A673 (cell line): ENCODE results near the gene PEA15. TPM values are rescaled to one million over a fixed set of nuclear protein-coding genes. Genes with fewer than 3 reads are reported as not detected.

ENCODE experiments used
- BruUV-seq: library from RNA; stranded (reverse); fragments of 400-500 nt; replicated peaks from 2 replicates; lab custom pipeline; 2021; lab: Mats Ljungman, UMichigan
- CTCF ChIA-PET: fragments of 300-600 bp; sonication (Branson Sonifier 250); formaldehyde crosslinking; loops from one replicate; lab custom pipeline; 2022; ENCODE audit warnings: antibody characterized with exemption; lab: Charles Lee
- POLR2A ChIA-PET: fragments of 300-600 bp; sonication (Branson Sonifier 250); formaldehyde crosslinking; loops from one replicate; lab custom pipeline; 2022; ENCODE audit warnings: antibody characterized with exemption; ENCODE audit not compliant: low non-redundant PET; lab: Charles Lee
- DNase-seq: peaks from one replicate; pipeline ENCODE4 v3.0.0-alpha.2; 2015; ENCODE audit warnings: low spot score
- H3K27ac ChIP-seq: fragments of 200-600 bp; sonication (generic); 2 replicates; pipeline ENCODE4 v1.5.1; 2016; ENCODE audit warnings: mixed run types, low read depth, mild to moderate bottlenecking, mixed read lengths, antibody characterized with exemption, low read length; ENCODE audit not compliant: poor library complexity, severe bottlenecking
- H3K27me3 ChIP-seq: fragments of 200-600 bp; sonication (generic); replicated peaks from 2 replicates; pipeline ENCODE4 v1.6.1; 2017; ENCODE audit warnings: mixed run types, low read depth, mild to moderate bottlenecking, mixed read lengths, antibody characterized with exemption, low read length; ENCODE audit not compliant: insufficient read depth, poor library complexity
- H3K36me3 ChIP-seq: fragments of 200-600 bp; sonication (generic); 2 replicates; pipeline ENCODE4 v1.6.1; 2016; ENCODE audit warnings: mixed run types, mild to moderate bottlenecking, mixed read lengths, antibody characterized with exemption, low read length; ENCODE audit not compliant: insufficient read depth, poor library complexity, severe bottlenecking
- H3K4me1 ChIP-seq: fragments of 200-600 bp; sonication (generic); 2 replicates; pipeline ENCODE4 v1.6.1; 2017; ENCODE audit warnings: mixed run types, mild to moderate bottlenecking, mixed read lengths, antibody characterized with exemption, low read length; ENCODE audit not compliant: insufficient read depth, poor library complexity, severe bottlenecking
- H3K4me3 ChIP-seq: fragments of 200-600 bp; sonication (generic); 2 replicates; pipeline ENCODE4 v1.5.1; 2016; ENCODE audit warnings: low read depth, mixed run types, mild to moderate bottlenecking, mixed read lengths, low read length; ENCODE audit not compliant: poor library complexity, severe bottlenecking
- H3K9me3 ChIP-seq: fragments of 200-600 bp; sonication (generic); 2 replicates; pipeline ENCODE4 v1.6.1; 2016; ENCODE audit warnings: mixed run types, low read depth, mild to moderate bottlenecking, mixed read lengths, antibody characterized with exemption, low read length; ENCODE audit not compliant: poor library complexity, severe bottlenecking
- CTCF ChIP-seq: fragments of 300-800, 200-600 bp; sonication (generic); conservative IDR thresholded peaks from 2 replicates; pipeline ENCODE4 v1.5.1; 2017; ENCODE audit warnings: low read depth, mild to moderate bottlenecking, antibody characterized with exemption, low read length, moderate library complexity, mixed read lengths
- EZH2 ChIP-seq: fragments of 200-600 bp; sonication (generic); IDR thresholded peaks from 2 replicates; pipeline ENCODE4 v1.6.1; 2017; ENCODE audit warnings: borderline replicate concordance, low read depth, mild to moderate bottlenecking, mixed read lengths, antibody characterized with exemption, low read length; ENCODE audit not compliant: poor library complexity, severe bottlenecking
- intact Hi-C: fragments of 100-400 bp; cut with micrococcal nuclease; formaldehyde crosslinking; loops from one replicate; pipeline ENCODE4 v1.10.0; 2022; ENCODE audit not compliant: unreplicated experiment
- total RNA-seq: library from RNA; stranded (reverse); gene quantifications from 2 replicates; pipeline ENCODE4 v1.2.3, GENCODE V29; 2021

Gene PEA15
- total RNA-seq, 1 experiment from 2014 or later, result 87.7 TPM

- H3K27ac ChIP-seq, result peak overlapping the region; percentile 89
- H3K36me3 ChIP-seq, result peaks cover 14% of the 10 kb centered on the region
- H3K4me1 ChIP-seq, result peaks cover 28% of the 10 kb centered on the region
- ChIA-PET POLR2A (interaction anchor here (0.6 kb wide), 2 partner anchors 28 to 37 kb away, joined by 3 read pairs; no protein-coding TSS in a partner anchor), CTCF (interaction anchor here (0.6 kb wide), 1 partner anchor 10 kb away, joined by 3 read pairs; no protein-coding TSS in a partner anchor)
- TF ChIP-seq CTCF (no peak), EZH2 (no peak)
- no TSS peak for BruUV-seq
- no peak for DNase-seq
- H3K27me3 ChIP-seq, result no peaks in the 10 kb centered on the region
- peak overlapping the region; percentile 88 for H3K4me3 ChIP-seq
- intact Hi-C loops, result no loop called here
- H3K9me3 ChIP-seq, result no peaks in the 10 kb centered on the region
Measured at GRCh38 chr1:160206036-160206389, 829 bp downstream of the PEA15 start.

- Histone ChIP-seq H3K4me1 (peaks cover 28% of the 10 kb centered on the region), H3K4me3 (peak overlapping the region; percentile 88), H3K27me3 (no peaks in the 10 kb centered on the region), H3K36me3 (peaks cover 20% of the 10 kb centered on the region), H3K27ac (no peak overlapping the region), H3K9me3 (no peaks in the 10 kb centered on the region)
- intact Hi-C loops, result no loop called here
- BruUV-seq, result TSS peak; percentile 28
- POLR2A ChIA-PET, result interaction anchor here (0.6 kb wide), 2 partner anchors 29 to 37 kb away, joined by 3 read pairs; no protein-coding TSS in a partner anchor
- no peak for DNase-seq
- CTCF ChIA-PET, result no interaction called here
- TF ChIP-seq CTCF (no peak), EZH2 (no peak)
Measured at GRCh38 chr1:160206421-160207117, 1.4 kb downstream of the PEA15 start.

- H3K36me3 ChIP-seq, result peaks cover 25% of the 10 kb centered on the region
- no peak overlapping the region for H3K4me3 ChIP-seq
- POLR2A ChIA-PET, result no interaction called here
- TF ChIP-seq EZH2, result no peak
- no peak for TF ChIP-seq CTCF
- H3K4me1 ChIP-seq, result peaks cover 28% of the 10 kb centered on the region
- no peak for DNase-seq
- CTCF ChIA-PET, result no interaction called here
- no TSS peak for BruUV-seq
- intact Hi-C loops, result no loop called here
- no peaks in the 10 kb centered on the region for H3K9me3 ChIP-seq
- no peak overlapping the region for H3K27ac ChIP-seq
- H3K27me3 ChIP-seq, result no peaks in the 10 kb centered on the region
Measured at GRCh38 chr1:160207118-160207650, 2.0 kb downstream of the PEA15 start.
